ENCODE data around the gene CCDC120.

The CCDC120 gene

DNA sequence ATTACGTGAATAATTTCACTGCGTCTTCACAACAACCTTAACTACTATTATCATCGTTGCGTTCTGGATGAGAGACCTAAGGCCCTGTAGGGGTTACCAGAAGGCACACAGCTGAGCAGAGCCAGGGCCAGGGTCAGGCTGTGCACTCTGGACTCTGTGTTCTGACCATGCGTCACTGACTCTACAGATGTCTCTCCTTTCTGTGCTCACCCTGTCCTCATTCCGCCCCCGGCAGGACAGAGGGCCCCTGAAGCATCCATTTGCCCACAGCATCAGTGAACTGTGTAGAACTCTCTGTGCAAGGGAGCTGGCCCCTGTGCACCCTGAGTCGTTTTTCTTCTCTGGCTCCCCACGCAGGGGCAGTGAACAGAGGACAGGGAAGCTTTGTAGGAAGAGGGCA lies 43.4 kb downstream of the CCDC120 start:
- DNase-seq (ENCODE audit: low read depth): no peak

DNA sequence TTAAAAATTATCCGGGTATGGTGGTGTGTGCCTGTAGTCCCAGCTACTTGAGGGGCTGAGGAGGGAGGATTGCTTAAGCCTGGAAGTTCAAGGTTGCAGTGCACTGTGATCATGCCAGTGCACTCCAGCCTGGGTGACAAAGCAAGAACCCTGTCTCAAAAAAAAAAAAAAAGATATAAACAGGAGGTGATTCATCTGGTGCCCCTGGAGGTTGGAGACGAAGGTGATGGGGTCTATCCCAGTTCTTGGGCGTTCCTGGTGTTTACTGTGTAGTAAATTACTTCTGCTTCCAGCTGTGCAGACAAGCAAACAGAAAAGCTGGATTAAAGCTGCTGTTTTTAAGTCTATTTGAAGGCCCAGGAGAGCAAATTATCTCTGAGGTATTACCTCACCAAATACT lies 44.8 kb downstream of the CCDC120 start:
- DNase-seq (ENCODE audit: low read depth): no peak

DNA sequence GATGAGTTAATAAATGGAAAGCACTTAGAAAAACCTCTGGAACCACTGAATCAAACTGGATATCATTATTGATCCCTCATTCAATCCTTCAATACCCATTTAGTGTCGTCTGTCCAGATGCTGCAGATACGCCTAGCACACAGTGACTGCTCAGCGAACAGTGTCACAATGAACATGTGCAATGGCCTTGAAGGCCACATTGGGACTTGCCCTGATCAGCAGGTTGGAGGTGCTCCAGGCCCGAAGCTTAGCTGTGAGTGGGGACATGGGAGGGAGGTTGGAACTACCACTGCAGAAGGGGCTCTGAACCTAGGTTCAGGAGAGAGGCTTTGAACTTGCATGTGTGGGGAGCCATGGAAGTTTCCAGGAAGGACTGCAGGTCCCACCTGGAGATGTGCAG lies 47.5 kb downstream of the CCDC120 start:
- DNase-seq (ENCODE audit: low read depth): no peak

DNA sequence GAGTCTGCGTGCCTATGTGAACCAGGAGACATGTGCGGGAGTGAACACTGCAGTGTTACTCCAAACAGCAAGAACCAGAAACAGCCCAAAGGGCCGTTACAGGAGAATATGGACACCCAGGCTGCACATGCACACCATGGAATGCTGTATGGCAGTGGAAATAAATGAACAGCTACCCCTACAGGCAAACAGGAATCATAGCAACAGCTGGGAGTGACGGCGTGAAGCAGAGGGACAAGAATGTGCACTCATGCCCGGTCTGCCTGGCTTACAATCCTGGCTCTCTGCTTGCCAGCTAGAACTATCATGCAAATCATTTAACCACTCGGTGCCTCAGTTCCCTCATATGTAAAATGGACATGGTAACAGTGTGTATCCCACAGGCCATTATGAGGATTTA lies 48.1 kb downstream of the CCDC120 start:
- no peak for DNase-seq (ENCODE audit: low read depth)

DNA sequence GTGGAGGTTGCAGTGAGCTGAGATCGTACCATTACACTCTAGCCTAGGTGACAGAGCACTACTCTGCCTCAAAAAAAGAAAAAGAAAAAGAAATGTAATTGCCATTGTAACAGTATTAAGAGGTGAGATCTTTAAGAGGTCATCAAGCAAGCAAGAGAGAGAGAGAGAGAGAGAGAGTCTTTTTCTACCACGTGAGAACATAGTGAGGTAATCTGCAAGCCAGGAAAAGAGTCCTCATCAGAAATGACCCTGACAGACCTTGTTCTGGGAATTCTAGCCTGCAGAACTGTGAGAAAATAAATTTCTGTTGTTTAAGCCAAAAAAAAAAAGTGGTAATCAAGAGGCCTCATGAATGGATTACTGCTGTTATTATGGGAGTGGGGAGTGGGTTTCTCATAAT lies 49.8 kb downstream of the CCDC120 start:
- DNase-seq (ENCODE audit: low read depth): no peak

DNA sequence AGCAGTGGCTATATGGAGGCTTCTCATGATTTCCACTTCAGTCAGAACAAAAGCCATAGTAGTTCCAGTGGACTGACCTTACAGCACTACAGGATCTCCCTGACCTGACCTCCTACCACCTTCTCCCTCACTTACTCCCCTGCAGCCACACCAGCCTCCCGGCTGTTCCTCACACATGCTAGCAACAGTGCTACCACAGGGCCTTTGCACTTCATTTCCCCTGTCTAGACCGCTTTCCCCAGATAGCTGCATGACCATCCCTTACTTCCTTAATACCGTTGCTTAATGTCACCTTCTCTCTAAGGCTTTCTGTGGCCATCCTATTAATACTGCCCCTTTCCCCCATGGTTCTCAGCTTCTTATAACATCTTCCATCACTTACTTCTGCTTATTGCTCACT lies 51.6 kb downstream of the CCDC120 start:
- DNase-seq (ENCODE audit: low read depth): no peak

DNA sequence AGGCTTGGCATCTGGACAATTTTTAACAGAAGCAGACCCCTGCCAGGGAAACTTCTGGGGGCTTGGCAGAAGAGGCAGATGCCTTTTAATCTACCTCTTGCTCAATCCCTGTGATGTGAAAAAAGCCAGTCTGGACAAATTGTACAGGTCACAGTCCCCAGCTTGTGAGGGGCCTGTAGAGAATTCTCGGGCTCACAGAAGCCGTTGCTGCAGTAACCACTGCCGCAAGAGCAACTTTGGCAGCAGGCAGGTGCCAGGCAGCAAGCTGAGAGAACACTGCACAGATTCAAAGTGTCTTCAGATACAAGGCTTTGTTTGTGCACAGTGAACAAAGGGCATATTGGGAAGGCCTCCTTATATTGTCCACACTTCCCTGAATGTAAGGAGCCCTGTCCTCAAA lies 53.0 kb downstream of the CCDC120 start:
- DNase-seq (ENCODE audit: low read depth): no peak

DNA sequence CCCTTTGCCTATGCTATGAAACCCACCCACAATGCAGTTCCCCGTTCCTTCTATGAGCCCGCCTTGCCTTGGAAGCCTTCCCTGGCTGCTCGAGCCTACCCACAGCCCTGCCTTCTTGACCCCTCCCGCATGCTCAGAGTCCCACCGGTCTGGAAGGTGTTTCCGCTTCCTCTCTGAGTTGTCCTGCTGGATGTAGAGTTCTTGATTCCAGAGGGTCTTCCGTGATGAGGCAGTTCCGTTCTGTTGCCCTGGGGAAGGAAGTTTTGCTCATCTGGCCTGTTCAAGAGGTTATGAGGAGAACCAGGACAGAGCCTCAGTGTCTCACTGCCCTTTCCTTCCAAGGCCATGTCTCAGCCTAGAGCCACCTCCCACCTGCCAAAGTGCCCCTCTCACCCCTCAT lies 57.3 kb downstream of the CCDC120 start:
- no peak for DNase-seq (ENCODE audit: low read depth)

DNA sequence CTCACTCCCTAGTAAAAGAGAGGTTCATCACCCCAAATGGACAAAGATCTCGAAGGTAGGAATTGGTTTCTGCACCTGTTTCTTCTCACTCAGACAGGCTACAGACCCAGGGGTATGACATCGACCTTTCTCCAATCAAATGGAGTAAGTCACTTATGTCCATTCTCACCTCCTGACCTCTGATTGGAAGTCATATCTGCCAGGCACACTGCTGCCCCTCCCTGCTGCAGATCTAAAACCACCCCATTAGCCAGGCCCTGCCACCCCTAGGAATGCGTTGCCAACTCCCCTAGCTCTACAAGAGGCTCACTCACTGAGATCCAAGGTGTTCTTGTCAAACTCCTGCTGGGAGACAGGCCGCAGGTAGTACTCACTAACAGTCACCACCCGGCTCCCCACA lies 57.9 kb downstream of the CCDC120 start:
- DNase-seq (ENCODE audit: low read depth): no peak

DNA sequence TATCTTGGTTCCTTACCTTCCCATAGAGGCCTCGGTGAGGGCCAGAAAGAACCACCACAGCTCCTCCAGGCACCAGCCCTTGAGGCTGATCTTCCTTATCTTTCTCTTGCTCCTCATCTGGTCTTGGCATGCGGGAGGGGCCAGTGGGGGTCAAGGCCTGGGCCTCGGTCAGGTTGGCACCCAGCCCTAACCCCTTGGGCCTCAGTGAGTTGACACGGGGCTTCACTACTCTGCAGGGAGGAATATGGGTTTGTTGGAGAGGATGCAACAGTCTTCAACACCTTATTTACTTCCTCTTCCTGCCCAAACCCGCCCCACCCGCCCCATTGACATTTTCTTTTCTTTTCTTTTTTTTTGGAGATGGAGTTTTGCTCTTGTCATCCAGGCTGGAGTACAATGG lies 58.8 kb downstream of the CCDC120 start:
- no peak for DNase-seq (ENCODE audit: low read depth)

Data from activated T-cell treated with anti-CD3 and anti-CD28 coated beads for 24 hours (primary cell).